HG03432 (cell line): ENCODE results near the gene FOXD2.

Experiments
- ATAC-seq: cut with Tn5 transposase; IDR thresholded peaks from one replicate; pipeline ENCODE4 v1.9.1; 2021; ENCODE audit warnings: mild to moderate bottlenecking, moderate library complexity; ENCODE audit not compliant: unreplicated experiment

FOXD2 gene

DNA sequence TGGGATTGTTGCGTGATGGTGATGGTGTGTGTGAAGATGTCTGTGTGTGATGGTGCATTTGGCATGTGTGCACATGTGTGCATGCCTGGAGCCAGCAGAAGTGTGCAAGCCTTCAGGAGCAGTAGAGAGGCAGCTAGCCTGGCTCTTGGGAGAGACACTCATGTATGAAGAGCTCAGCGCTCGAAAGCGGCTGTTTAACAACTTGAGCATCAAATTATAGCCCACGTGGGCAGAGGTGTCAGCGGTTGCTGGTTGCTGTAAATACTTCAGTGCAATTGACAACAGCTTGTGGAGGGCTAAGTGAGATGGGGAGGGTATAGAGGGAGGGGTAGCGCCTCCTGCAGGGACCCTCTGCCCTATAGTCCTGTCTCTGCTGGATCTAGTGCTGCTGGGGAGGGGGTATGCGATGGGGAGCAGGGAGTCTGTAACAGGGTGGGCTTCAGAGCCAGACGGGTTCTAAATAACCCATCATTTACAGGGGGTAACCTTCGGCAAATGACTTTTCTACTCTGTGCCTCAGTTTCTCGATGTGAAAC lies 21.5 kb downstream of the FOXD2 start:
- no peak for ATAC-seq

DNA sequence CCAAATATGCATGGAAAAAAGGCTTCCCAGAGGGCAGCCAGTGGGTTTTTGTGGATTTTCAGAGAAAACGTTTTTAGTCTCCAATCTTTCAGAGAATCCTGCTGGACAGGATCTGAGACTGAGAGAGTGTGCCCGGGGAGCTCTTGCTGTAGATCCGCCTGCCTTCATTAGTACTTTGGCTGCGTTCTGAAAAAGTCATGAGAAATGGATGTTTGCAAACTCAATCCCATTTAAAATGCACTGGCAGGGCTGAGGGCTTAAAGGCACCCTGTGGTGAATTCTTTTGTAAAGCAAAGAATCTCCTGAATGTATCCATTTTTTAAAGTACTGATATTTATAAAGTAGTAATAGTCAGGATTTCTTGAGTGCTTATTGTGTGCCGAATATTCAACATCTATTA lies 22.2 kb downstream of the FOXD2 start:
- ATAC-seq = no peak

- ATAC-seq = no peak
These were observed 22.6 kb downstream of the FOXD2 start for GRCh38 chr1:47460456-47460855.

DNA sequence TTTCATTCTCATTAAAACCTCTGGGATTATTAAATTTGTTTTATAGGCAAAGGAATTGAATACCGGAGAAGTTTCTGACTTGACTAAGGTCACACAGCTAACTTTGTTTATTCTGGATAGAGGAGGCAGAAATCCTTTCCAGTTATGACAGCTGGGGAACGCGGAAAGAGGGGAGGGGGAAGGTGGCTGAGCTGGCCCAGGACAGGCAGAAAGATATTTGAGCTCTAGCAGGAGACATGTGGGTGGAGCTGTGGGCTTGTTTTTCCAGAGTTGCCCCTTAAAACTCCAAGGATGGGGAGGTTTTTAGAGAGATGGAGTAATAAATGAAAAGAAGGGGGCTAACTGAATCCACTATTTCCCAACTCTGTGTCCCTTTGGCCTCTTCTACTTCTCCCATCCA lies 27.8 kb downstream of the FOXD2 start:
- no peak for ATAC-seq

- ATAC-seq = no peak
These were observed 31.0 kb downstream of the FOXD2 start for GRCh38 chr1:47468709-47469389.

GRCh38 chr1:47469390-47469759 lies 31.5 kb downstream of the FOXD2 start:
- ATAC-seq = no peak

DNA sequence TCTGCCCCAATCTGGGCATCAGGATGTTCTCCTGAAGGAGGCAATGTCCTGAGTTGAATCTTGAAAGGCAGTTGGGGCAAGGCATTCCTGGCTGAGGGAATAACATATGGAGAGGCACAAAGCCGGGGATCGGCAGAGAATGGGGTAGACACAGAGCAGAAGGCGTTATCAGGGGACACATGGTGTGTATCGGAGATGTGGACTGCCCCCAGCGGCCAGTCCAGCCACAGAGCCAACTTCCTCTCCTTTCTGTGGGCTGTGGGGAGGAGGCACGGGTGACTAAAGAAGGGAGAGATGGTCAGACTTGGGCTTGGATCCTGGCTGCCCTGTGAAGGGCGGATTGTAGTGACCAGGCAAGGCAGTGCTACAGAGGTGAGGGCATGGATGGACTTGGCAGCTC lies 32.1 kb downstream of the FOXD2 start:
- no peak for ATAC-seq

GRCh38 chr1:47471163-47471562 lies 33.3 kb downstream of the FOXD2 start:
- ATAC-seq = no peak

- ATAC-seq = no peak
These were observed 36.7 kb downstream of the FOXD2 start for GRCh38 chr1:47474278-47475193.

DNA sequence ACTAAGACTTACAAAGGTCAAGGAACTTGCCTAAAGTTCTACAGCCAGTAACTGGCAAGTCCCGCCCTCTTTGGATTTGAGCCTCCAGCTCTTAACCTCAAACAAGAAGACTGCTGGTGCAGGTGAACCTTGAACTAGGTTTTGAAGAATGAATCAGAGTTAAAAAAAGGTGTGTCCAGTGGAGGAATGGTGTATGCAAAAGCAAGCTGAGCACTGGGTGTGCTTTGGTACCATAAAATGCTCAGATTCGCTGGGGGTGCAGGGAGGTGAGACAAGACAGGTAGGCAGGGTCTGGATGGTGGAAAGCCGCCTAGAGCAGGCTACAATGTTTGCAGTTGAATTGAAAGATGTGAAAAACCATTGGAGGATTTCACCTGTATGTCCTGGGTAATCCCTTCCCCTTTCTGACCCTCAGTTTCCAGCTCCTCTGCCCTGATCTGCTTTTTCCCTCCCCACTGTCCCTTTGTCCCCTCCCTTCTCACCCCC lies 39.8 kb downstream of the FOXD2 start:
- ATAC-seq = no peak

DNA sequence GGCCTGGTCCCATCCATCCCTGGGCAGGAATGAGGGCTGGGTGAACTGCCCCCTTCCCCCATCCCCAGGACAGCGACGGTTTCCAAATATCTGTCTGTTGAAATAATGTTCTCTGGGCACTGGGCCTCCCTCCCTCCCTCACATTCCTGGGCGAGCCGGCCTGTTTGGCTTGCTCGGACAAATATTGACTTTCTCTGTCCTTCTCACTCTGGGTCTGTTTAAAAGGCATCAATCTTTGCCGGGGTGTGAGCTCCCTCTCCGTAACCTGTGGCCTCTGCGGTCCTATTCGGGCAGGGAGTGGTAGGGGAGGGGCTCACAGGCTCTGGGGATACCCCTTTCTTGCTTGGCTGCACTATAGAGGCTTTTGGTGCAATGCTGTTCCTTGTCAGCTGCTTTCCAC lies 40.2 kb downstream of the FOXD2 start:
- ATAC-seq = no peak

GRCh38 chr1:47479664-47480063 lies 41.8 kb downstream of the FOXD2 start:
- no peak for ATAC-seq

DNA sequence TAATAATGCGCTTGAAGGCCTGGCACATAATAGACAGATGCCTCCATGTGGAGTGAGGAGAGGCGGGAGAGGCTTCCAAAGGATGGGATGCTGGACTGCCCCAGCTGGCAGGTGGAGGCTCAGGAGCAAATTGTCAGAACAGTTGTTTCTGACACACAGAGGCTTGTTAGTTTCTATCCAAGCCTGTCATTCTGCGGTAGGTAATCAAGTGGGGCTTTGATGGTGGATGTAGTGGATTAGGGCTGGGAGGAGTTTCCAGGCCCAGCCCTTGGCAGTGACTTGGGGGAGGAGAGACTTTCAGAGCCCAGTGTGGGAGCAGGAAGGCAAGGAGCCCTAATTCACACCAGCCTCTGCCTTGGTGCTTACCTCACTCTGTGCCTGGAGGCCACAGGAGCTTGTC lies 44.1 kb downstream of the FOXD2 start:
- no peak for ATAC-seq

- ATAC-seq = no peak
These were observed 44.9 kb downstream of the FOXD2 start for GRCh38 chr1:47482786-47483185.

DNA sequence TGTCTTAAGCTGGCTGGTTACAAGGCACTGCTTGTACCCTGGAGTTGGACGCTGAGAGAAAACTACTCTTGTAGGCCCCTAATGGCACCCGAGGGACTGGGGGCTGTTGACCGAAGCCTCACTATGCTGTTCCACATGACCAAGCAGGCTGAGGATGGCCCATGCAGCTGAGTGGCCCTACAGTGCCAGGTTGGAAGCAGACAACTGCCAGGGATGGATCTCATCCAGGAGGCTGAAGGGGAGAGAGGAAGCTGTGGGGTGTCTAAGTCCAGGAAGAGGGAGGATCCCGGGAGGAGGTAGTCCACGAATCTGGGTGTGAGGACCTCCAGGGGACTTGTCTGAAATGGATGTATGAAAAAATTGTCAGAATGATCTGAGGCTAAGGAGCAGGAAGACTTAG lies 45.8 kb downstream of the FOXD2 start:
- no peak for ATAC-seq

- ATAC-seq = no peak
These were observed 48.0 kb downstream of the FOXD2 start for GRCh38 chr1:47485817-47486216.

DNA sequence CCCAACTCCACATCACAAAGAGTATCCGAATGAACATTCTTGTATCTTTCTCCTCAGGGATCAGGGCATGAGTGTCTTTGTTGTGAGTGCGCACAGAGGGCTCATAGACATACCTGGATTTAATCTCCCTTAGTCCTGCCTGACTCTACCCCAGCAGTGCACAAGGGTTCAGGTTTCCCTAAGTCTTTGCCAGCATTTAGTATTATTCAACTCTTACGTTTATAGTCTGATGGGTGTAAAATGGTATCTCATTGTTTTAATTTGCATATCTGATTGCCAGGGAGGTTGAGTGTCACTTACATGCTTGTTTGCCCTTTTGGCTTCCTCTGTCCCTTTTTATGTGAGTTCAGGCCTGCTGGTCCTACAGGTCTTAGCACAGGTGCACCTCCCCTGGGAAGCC lies 49.5 kb downstream of the FOXD2 start:
- no peak for ATAC-seq

- no peak for ATAC-seq
These were observed 50.1 kb downstream of the FOXD2 start for GRCh38 chr1:47487850-47488450.
